SKM-1 treated with dmso at 0.1 percent for 144 hours (cell line): Measurements from ENCODE around the gene FBXW11.

Experiments used
- DNase-seq: peaks from one replicate; lab custom pipeline; 2025; ENCODE audit not compliant: unreplicated experiment; lab: John Stamatoyannopoulos, UW

Gene FBXW11

GRCh38 chr5:172006321-172007174, at the start of gene FBXW11:
Gene FBXW11 (minus strand): TSS chr5:172006638. CDS start chr5:172006502, 136 bp downstream.
- DNase-seq, result peak; percentile 91

DNA sequence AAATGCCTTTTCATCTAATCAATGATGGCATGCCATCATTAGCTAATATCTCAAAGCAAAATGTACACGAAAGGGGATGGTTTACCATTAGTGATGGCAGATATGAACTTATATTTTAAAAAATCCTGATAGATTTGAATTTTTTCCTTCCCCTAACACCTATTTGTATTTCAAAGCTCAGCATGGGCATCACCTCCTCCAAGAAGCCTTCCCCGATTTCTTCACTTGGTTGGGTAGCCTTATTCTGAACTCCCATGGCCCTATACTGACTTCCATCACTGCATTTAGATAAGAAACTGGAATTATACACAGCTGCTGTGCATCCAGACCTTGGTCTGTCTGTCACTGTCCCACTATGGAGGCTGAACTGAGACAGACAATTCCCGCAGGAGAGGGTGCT, 49.6 kb upstream of the FBXW11 start:
- DNase-seq, result no peak

- no peak for DNase-seq
These were observed 49.0 kb upstream of the FBXW11 start for GRCh38 chr5:172055421-172055820.

DNA sequence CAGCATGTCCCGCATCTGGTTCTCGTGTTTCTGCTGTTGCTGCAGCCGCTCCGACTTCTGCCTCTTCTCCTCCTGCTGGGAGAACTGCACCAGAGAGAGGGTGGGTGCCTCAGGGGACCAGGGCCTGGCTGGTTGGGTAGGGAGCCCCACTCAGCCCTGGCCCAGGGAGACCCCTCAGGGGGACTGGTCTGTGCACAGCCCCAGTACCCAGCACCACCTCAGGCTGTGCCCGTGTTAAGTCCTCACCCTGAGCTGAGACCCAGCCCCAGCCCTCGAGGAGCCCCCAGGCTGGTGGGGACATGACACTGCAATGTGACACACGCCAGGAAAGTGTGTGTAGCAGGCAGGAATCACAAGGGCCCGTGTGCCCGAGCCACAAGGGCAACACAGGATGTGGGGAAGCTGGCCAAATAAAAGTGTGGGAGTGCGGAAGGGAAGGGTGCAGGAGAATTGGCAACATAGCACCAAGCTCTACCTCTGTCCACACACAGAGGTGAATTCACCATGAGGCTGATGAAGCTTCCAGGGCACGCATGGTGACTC, 48.2 kb upstream of the FBXW11 start:
- no peak for DNase-seq

DNA sequence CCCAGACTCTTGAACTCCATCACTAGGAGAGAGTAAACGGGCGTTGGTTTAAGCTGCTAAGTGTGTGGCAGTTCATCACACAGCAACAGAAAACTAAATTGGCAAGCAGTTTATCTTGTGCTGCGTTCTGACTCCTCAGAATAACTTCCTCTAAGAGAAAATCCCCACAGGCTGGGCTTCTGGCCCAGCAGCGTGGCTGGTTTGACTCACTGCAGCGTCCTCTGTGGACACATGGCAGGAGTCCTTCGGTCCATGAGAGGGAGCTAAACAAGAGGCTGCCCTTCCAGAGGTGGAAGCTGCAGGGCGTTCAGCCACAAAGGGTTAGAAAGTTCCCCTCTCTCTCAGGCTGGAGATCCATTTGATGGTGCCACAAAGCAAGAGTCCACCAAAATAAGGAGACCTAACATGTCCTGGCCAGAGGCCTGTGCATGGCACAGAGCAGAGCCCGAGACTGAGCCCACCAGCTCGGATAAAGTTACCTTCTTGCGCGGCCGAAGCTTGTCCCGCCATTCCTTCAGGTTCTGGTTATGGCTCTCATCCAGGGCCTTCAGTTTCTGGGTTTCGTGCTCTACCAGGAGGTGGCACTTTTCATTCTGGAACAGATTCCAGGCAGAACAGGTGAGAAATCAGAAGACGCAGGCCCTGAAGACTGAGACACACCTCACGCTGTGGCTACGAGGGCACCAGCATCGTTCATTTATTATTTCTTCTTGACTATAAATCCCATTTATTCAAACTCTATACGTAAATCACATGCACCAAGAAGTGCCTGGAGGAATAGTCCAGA, 46.2 kb upstream of the FBXW11 start:
- DNase-seq, result no peak

DNA sequence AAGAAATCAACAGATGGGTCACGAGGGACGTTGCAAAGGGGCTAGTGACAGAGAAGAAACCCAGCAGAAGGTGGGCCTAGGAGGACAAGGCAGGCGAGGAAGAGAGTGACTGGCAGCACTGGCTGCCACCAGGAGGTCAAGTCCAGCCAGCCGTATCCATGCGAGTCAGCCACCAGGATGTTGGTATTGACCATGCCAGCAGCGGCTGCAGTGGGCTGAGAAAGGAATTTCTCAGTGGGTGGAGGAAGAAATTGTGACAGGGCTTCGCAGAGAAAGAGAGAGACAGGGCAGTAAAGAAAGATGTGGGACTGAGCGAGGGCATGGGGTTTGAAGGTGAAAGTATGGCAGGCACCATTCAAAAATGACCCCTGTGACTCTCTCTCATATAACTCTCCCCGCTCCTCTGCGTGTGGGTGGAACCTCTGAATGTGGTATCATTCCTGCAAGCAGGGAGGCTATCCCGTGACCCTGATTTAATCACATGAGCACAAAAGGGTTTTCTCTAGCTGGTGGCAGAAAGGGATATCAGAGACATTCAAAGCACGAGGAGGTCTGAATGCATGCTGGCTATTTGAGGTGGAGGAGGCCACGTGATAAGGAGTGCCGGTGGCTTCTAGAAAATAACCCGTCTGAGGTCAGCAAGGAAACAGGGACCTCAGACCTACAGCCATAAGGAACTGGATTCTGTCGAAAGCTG, 45.4 kb upstream of the FBXW11 start:
- DNase-seq, result no peak

GRCh38 chr5:172050080-172050479, 43.6 kb upstream of the FBXW11 start:
- DNase-seq, result no peak

DNA sequence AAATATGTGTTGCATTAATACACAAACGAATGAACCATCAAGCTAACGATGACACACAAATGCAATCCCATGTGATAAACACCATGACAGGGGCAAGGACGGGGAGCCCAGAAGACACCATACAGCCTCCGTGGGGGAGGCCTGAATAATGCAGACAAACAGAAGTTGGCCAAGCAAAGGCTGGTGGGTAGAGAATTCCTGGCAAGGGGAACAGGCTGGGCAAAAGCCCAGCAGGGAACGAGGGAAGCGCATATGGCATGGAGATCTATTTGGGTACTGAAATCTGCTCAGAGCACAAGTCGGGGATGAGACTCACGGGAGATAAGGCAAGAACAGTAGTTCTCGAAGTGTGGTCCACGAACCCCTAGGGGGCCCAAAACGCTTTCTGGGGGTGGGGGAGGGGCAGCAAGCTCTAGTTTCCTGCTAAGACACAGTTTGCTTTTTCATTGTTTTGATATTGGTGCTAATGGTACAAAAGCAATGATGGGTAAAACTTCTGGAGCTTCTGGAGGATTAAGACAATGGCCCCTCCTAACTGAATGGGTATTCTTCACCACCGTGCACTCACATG, 42.9 kb upstream of the FBXW11 start:
- no peak for DNase-seq

DNA sequence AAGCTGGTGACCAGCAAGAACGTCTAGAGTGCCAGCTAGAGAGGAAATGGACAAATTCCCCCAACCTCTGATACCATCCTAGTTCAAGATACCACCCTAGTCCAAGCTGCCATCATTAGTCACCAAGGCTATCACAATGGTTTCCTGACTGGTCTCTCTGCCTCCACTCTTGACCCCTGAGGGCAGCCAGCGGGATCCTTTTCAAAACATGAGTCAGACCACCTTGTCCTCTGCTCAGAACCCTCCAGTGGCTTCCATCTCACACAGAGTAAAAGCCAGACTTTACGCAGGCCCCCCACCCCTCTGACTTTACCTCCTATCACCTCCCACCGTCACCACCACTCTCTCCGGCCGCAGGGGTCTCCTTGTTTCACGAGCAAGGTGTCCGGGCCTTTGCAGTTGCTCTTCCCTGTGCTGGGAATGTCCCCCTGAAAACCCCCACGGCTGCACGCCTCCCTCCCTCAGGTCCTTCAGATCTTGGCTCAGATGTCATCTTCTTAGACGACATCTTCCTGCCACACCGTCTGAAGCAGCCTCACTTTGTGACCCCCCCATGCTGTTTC, 42.2 kb upstream of the FBXW11 start:
- DNase-seq, result no peak

GRCh38 chr5:172048170-172048422, 41.7 kb upstream of the FBXW11 start:
- DNase-seq, result no peak

- no peak for DNase-seq
These were observed 40.2 kb upstream of the FBXW11 start for GRCh38 chr5:172046593-172046992.

- DNase-seq, result no peak
These were observed 38.8 kb upstream of the FBXW11 start for GRCh38 chr5:172045315-172045632.

GRCh38 chr5:172044631-172045314, 38.3 kb upstream of the FBXW11 start:
- no peak for DNase-seq

DNA sequence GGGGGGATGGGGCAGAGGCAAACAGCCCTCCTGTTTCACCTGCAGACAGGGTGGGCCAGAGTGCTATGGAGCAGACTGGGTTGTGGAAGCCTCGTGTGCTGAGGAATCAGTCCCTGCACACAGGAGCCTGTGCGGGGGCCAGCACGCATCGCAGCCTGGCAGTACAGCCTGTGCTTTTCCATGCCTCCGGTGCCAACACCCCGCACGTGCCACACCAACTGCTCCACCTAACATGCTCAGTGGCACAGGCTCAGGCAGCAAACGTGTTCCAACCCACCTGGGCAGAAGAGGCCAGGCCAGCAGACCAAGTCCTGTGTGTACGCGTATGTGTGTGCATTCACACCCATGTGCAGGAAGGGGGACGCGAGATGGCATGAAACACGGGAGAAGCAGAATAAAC, 37.4 kb upstream of the FBXW11 start:
- no peak for DNase-seq

DNA sequence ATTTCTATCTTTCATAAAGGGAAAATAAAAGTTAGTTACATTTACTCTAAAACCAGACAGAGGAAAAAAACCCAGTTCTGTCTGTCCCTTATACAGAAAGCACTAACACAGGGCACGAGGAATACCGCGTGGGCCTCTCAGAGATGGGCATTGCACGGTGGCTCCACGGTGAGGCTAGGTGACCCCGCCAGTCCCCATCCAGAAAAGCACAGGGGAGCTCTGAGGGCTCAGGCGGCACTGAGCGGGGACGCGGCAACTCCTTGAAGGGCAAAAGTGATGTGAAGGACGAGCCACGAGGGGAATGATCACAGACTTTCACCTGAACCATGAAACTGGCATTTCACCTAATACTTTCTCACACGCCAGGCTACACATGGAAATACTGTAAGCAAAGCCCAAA, 35.7 kb upstream of the FBXW11 start:
- DNase-seq, result no peak

DNA sequence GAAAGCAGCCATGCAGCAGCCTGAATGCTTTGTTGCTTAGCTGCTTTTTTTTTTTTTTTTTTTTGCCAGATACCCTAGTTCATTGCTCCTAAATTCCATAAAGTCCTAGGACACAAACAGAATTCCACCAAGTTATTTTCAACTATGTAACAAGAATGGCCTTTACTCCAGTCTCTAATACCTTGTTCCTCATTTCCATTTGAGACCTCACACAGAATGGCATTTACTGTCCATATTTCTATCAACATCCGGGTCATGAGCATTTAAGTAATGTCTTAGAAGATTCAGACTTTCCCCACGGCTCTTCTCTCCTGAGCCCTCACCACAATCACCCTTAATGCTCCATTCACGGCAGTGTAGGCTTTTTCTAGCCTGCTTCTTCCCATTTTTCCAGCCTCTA, 31.7 kb upstream of the FBXW11 start:
- no peak for DNase-seq

DNA sequence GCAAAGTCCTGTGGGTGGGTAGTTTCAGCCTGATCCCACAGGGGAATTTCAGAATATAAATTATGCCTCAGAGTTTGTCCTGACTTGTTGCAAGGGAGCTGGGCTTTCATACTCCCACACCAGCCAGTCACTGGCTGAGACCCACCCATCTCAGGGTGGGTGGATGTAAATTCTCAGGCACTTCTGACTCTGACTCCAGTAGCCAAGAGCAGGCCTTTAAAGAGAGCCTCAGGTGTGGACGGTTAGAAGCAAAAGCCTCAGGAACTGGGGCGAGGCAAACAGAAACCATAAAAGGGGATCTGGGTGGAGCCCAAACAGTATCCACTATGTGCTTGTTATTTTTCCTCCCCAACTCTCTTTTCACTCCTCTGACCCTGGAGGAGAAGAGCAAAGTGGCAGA, 28.6 kb upstream of the FBXW11 start:
- no peak for DNase-seq

- no peak for DNase-seq
These were observed 25.5 kb upstream of the FBXW11 start for GRCh38 chr5:172031894-172032461.

- no peak for DNase-seq
These were observed 23.4 kb upstream of the FBXW11 start for GRCh38 chr5:172029876-172030275.

GRCh38 chr5:172028167-172028566, 21.7 kb upstream of the FBXW11 start:
- no peak for DNase-seq
